ENCODE results near the gene ZBTB45. TPM values are rescaled to one million over a fixed set of nuclear protein-coding genes. Genes with fewer than 3 reads are reported as not detected.
A peak's percentile ranks its signal among the peaks of the same experiment; 100 is the strongest.

The ZBTB45 gene
- total RNA-seq, 1 donor: 6.9 TPM

- TF ChIP-seq CTCF (IDR thresholded peaks at IDR 0.05; ENCODE audit: extremely low read depth, low read depth, low read length): no peak
- Histone ChIP-seq H3K36me3 (ENCODE audit: insufficient read depth, low read length) (no peaks in the 10 kb centered on the region), H2AFZ (ENCODE audit: low read length) (peak overlapping the region; percentile 99), H3K9me3 (ENCODE audit: low read depth, low read length) (no peaks in the 10 kb centered on the region), H3K4me2 (ENCODE audit: insufficient read depth, low read length) (peak overlapping the region; percentile 95), H3K4me1 (ENCODE audit: insufficient read depth, low read length) (peaks cover 4% of the 10 kb centered on the region), H3K27me3 (ENCODE audit: insufficient read depth, low read length) (no peaks in the 10 kb centered on the region), H3K4me3 (ENCODE audit: insufficient read depth, low read length) (peak overlapping the region; percentile 94), H4K20me1 (ENCODE audit: insufficient read depth, low read length) (peaks cover 17% of the 10 kb centered on the region), H3K27ac (ENCODE audit: low read depth, low read length) (no peak overlapping the region), H3K79me2 (ENCODE audit: insufficient read depth, low read length) (peaks cover 28% of the 10 kb centered on the region)
- DNase-seq (ENCODE audit: insufficient read length, low spot score, missing footprints): no peak
Observed at GRCh38 chr19:58466089-58466759, 53.4 kb downstream of the ZBTB45 start.

Small RNA genes within 50 kb of the gene (small RNA-seq; reads per million reads assigned to genes)
- gene MIR6807 (0.82 reads per million, percentile 14 among the genes with 10 or more reads in this experiment), gene RN7SL525P (not detected), gene RN7SL693P (not detected), gene RNU6-1337P (not detected)

Other genes with a start within 250 kb of the ZBTB45 start
- 8.7 and 8.8 TPM in 2 replicates for gene ZNF8, start 240.9 kb downstream of the ZBTB45 start, total RNA-seq
- gene ERVK3-1, start 214.4 kb downstream of the ZBTB45 start, total RNA-seq: 23.9 and 29.3 TPM in 2 replicates
- gene ZSCAN22, start 192.8 kb downstream of the ZBTB45 start, total RNA-seq: 2.5 and 3.5 TPM in 2 replicates
- gene A1BG, start 166.3 kb downstream of the ZBTB45 start, total RNA-seq: 1.1 and 1.5 TPM in 2 replicates
- gene ZNF497, start 157.1 kb downstream of the ZBTB45 start, total RNA-seq: 1.2 and 1.4 TPM in 2 replicates
- gene ZNF837, start 138.8 kb downstream of the ZBTB45 start, total RNA-seq: 4.4 and 4.7 TPM in 2 replicates
- gene RPS5, start 132.5 kb downstream of the ZBTB45 start, total RNA-seq: 1,166 and 1,239 TPM in 2 replicates
- gene RNF225, start 124.2 kb downstream of the ZBTB45 start, total RNA-seq: not detected in 2 replicates
- gene ZNF584, start 111.2 kb downstream of the ZBTB45 start, total RNA-seq: 20.6 and 25.7 TPM in 2 replicates
- gene ZNF132, start 79.7 kb downstream of the ZBTB45 start, total RNA-seq: 8.8 and 10.1 TPM in 2 replicates
- 10.5 and 11.8 TPM in 2 replicates for gene ZNF324B, start 68.2 kb downstream of the ZBTB45 start, total RNA-seq
- gene ZNF324, start 52.7 kb downstream of the ZBTB45 start, total RNA-seq: 16.2 and 20.6 TPM in 2 replicates
- 14.1 and 18.1 TPM in 2 replicates for gene ZNF446, start 43.5 kb downstream of the ZBTB45 start, total RNA-seq
- 5.3 and 6.5 TPM in 2 replicates for gene SLC27A5, start 7.8 kb downstream of the ZBTB45 start, total RNA-seq
- 224 and 248 TPM in 2 replicates for gene TRIM28, start 24.3 kb upstream of the ZBTB45 start, total RNA-seq
- 98.1 and 106 TPM in 2 replicates for gene CHMP2A, start 35.3 kb upstream of the ZBTB45 start, total RNA-seq
- 54.6 and 56.6 TPM in 2 replicates for gene UBE2M, start 38.8 kb upstream of the ZBTB45 start, total RNA-seq
- 22.7 and 23.9 TPM in 2 replicates for gene MZF1, start 53.5 kb upstream of the ZBTB45 start, total RNA-seq